Cerebellar cortex (tissue), 1 donor: Measurements from ENCODE around the gene ROBO1.
"Not testable (repeated sequence)": the region's sequence is repeated elsewhere in the genome, so short reads cannot be mapped to it uniquely, and the experiment has no call there.

Source experiments
- DNase-seq: peaks from one replicate; pipeline ENCODE4 v3.0.0-alpha.2; 2015; ENCODE audit warnings: low spot score

Gene ROBO1

DNA sequence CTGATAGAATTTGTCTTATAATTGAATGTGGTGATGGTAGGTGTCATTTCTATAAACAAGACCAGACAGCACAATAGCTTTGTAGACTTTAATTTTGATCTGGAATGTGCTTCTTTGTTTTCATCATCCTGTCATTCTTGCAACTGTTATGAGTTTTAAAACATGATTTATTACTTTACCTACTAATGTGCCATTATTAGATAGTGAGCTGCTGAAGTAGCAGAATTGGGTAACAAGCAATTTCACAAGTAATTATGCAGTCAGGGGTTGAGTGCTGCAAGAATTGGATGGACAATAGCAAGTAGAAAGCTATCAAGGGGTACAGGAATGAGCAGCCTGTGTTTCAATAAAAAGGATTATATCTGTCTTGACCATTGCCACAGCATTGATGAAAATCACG is 975.6 kb downstream of the ROBO1 start:
- no peak for DNase-seq

DNA sequence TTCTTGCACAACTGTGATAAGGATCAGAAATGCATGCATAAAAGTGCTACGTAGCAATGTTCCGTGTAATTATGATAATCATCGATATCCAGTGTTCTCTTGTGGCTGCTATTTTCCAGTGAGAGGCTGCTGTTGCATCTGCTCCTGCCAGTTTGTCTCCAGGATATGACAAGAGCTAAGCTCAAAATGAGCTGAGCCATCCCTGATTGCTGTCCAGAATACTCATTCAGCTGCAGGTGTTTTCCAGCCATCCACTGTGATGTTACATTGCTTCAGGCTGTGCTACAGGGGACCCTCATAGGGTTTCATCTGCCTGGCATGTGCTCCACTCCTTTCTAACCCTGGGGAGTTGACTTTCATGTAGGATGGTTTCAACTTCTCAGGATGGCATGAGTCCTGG is 976.0 kb downstream of the ROBO1 start:
- DNase-seq, result peak; percentile 6

DNA sequence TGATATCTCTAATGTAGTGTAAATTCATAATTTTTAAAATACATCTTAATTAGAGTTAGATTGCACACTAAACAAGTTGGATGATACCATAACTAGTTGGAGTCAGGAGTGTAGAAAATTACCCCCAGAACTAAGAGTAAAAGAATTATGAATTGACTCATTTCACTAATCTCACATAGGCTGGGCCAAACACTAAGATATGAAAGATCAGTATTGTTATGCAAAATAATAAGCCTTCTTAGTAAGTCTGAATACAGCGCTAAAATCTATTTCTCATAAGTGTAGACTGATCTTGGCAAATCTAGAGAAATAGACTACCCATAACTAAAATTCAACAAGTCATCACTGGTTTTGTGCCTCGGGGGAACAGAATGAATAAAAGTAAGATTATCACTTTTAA is 979.0 kb downstream of the ROBO1 start:
- no peak for DNase-seq

DNA sequence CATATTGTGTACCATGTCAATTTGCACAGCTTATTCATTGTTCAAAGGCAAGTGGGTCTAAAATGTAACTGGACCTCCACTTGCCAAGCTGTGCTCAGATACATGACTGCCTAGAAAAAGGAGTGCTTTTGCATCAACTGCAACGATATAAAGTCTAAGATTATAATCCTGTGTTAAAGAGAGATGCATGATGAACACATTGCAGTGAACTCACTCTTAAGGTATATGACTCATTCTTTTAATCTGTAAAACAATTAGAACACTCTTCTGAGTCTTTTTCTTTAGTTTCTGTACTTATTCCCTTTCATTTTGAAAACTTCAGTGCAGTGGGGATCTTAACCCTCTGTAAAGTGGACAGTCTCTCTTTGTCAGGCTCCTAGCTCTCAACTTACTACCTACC is 982.8 kb downstream of the ROBO1 start:
- DNase-seq, result no peak

DNA sequence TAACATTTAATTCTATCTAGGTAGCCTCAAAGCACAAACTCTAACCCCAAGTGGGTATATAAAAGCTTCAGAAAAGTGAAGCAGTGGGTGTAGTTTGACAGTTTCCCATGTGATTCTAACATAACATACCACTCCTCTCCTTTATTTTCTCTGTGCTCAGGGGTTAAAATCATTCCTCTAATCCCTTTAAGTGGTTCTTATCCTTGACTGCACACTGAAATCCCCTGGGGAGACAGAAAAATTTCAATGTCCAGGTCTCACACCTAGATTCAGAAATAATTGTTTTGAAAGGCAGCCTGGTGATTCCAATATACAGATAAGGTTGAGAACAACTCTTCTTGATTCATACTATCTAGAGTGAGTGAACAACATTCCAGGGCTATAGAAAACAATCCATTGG is 986.4 kb downstream of the ROBO1 start:
- DNase-seq, result no peak

DNA sequence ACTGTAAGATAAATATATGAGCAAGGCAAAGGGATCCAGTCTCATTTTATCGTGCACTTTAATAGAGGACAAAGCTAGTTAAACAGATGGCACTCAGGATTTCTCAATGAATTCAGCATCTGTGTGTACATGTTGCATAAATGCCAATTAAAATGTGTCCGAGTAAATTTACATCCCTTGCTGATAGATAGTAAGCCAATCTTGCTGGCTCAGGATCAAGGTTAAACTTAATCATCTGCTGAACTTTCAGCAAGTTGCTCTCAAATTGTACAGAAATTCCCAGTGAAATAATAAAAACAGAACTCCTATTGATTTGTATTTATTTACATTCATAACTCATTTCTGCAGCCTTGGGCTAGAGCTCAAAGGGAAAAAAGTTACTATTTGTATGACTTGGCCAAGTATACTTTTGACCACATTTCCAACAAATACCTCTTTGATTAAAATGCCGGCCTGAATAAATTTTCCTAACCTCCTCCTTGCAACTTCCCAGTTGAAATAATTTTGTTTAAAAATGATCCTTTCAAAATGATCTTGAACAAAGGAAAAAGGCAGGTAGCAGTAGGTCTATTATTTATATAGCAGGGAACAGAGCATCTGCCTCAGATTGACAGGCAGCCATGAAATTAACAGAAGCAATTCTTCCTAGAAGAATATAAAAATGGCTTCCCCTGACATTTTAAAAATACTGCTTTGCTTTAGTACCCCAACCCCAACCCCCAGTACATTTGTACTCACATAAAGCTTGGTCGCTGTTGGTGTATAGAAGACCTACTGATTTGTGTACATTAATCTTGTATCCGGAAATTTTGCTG is 1001.9 kb downstream of the ROBO1 start:
- DNase-seq, result peak; percentile 33

DNA sequence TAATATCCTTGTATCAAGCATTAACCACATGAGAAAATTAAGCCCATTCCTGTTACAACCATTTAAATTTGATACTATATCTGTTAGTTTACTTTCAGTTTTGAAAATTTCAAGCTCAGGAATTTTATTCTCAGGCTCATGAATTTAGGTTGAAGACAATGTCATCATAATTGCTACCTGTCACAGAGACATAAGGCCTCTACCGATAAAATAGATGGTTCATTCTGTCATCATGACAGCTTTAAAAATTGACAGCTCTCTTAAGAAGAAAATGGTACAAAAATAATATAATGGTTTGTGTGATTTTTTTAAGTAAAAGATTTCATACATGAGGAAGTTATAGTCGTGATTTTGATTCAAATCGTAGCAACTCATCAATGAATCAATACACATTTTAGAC is 1003.2 kb downstream of the ROBO1 start:
- no peak for DNase-seq

DNA sequence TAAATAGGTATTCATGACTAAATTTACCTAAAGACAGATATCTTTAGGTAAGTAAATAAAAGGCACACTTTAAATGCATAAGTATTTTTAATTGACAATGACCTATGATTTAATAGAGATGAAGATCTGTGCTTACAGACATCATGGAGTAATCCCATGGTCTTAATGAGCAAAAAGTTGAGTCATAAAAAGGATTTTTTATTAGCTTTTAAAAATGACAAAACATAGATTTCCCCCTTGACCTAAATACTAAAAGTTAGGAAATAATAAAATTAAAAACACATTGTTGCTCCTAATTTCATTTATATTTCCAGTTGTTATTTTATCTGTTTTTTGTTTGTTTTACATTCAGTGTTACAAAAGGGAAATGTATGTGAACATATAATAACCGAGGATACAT is 1005.7 kb downstream of the ROBO1 start:
- DNase-seq, result no peak

DNA sequence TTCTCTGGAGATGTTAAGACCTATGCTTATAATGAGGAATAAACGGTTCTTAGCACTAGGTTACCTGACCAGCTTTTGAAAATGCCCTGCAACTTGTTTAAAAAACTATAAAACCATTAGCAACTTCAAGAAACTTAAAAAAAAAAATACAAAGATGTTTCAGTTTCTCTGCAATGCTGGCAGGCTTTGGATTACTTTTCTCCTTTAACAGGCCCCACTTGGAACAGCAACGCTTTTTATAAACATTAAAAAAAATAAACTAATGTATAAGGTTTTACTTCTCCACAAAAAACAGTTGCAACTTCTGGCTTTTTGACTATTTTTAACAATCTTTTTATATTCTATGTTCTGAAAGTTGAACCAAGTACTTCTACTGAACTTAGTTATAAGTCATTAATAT is 1006.7 kb downstream of the ROBO1 start:
- no peak for DNase-seq

DNA sequence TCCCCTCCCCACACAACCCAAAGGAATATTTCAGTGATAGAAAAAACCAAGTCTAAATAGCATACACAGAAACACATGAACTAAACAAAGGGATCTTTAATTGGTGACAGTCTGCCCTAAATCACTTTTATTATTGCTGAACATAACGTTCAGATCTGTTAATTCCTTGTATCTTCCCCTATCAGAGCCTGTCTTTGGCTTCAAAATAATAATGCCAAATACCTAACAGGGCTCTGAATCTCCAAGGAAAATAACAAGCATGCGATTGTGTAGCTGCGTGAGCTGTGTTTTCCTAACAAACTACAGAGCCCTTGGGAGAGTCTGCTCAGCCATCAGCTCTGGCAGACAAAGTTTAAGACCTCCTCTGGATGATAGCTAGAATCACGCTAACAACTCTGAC is 1010.1 kb downstream of the ROBO1 start:
- no peak for DNase-seq

DNA sequence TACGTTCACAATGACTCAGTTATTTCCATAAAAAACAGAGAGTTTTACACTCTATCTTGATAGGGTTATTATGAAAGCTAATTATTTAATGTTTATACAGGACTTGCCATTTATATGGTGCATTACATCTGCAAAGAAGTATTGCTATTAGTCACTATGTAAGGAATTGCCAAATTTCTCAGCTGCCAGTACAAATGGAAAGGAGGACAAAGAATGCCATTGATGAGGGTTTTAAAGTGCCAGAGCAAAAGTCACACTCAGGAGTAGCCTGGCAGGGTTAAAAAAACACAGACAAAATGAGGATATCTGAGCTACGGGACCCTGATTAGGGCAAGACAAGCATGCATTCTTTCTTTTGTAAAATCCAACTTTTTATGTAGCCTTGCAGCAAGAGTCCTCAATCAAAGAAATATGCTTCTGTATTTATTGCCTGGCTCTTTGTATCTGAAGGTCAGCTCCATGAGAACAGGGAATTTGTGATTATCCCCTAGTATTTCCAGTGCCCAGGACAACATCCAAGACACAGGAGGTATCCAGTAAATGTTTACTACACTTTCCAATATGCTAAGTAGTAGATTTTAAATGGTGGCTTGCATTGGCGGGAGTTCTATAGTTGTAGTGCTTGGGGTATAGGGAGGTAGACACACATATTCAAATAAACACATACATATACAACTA is 1013.6 kb downstream of the ROBO1 start:
- no peak for DNase-seq

DNA sequence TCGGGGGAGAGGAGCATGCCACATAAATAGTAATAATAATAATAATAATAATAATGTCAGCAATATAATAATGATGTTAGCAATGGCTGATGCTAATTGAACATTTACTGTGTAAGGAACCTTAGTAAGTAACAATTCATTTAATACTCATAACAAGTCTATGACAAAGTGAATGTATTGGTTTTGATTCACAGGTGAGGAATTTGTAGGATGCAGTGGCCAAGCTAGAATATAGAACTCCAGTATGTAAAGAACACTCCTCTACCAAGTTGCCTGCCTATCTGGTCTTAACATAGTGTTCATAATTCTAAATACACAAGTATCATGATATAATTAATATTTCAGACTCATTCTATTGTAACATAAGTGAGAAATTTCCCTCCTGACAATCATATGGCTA is 1016.5 kb downstream of the ROBO1 start:
- no peak for DNase-seq

DNA sequence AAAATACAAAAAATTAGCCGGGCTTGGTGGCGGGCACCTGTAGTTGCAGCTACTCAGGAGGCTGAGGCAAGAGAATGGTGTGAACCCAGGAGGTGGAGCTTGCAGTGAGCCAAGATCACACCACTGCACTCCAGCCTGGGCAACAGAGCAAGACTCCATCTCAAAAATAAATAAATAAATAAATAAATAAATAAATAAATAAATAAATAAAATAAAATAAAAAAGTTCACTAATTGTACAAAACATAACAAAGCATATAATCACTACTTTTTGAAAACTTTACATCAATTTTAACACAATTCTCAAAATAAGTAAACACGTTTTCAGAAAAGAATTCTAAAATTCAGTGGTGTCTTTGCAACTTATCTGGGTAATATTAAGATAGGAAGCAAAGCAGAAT is 1017.5 kb downstream of the ROBO1 start:
- not testable (repeated sequence) for DNase-seq

DNA sequence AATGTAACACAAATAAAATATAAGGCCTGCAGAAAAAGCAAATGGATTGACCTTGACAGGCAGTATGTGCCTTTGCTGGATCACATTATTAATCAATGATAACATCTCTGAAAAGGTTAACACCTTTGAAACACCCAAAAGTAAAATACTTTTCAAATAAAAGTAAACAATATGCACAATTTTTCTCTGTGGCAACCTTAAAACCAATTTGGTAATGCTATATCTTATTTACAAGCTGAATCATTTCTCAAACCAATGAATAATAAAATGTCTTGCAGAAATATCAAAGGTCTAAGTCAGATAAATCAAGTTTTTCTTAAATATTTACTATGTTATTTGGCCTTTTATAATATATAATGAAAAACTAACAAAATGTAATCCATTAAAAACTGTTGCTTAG is 1018.7 kb downstream of the ROBO1 start:
- DNase-seq, result no peak

DNA sequence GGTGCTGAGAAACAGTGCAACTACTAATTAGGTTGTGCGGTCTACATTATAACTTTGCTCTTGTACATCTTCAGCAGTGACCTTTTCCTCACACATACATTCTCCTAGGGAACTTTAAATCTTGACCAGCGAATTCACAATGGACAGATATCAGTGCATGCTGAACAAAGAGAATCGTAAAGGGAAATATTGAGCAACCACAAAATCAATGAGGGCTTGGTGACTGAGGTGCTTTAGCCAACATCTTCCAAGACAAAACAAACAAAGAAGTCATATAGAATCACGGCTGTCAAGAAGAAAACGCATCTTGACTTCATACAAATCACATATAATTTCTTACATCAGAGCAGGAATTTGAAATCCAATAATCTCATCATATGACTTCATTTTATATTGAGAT is 1022.0 kb downstream of the ROBO1 start:
- DNase-seq, result no peak

DNA sequence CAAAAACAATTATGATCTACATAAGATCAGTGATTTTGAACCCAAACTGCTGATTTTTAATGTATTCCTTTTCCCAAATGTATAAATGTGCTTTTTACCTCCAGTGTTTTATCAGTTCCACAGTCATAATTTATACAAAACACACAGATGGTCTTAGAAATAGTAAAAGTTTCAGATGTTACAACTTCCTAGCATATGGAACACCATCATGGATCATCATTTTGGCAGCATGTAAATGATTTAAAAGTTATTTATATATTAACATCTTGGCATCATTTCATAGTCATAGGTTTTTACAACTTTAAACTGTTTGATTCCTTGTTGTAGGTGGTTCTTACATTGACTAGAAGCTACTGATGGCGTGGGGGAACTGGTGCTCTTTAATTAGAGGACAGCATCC is 1025.3 kb downstream of the ROBO1 start:
- no peak for DNase-seq

DNA sequence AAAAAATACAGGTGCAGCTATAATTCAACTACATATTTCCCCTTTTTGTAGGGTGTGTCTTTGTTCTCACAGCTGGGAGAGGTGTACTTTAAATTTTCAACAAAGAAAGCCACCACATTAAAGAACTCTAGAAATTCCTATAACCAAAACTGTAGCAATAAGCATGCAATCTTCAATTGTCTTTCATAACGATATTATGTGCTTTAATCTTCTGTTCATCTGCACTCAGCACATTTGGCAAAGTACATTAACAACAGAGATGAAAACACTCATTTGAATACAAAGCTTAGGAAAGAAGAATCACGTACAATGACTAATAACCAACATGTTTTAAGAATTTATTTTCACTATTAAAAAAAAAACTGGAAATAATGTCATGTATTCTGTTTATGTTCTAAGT is 1025.8 kb downstream of the ROBO1 start:
- no peak for DNase-seq

DNA sequence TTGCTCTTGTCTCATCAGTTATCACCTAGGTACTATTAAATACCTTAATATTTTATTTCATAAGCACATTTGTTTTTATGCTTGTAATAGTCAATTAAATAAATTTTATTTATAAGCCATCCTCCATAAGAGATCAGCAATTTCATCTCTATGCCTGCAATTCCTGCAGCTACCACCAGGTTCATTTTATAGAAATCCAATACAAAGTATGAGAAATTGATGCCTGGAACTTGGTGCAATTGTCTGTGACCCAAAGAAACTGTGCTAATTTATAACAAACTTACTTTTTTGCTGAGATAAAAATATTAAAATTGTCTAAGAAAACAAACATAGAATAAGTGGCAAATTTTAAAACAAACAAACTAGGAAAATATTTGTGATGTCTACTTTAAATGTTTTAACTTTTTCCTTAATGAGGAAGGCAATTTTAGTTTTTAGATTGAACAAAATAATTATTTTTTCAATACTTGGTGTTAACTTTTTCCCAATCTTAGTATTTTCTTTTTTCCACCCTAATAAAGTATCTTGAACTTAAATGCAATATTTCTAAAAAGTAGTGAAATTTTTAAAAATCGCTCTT is 1026.6 kb downstream of the ROBO1 start:
- no peak for DNase-seq

DNA sequence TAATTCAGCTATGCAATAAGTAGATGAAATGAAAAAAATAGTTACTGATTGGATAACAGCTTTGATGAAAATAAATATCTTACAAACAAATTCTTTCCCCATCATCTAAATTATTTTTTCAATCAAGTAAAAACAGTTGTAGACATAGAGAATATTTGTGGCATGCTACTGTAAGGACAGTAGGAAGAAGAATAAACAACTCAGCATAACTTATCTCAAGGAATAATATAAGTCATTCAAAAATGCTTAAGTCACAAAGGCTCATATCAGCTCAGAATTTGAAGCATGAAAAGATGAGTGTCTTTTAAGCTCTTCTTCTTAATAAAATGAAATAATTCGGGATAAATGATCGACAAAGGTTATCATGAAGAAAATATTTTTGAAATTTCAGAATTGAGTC is 1029.0 kb downstream of the ROBO1 start:
- DNase-seq, result no peak

DNA sequence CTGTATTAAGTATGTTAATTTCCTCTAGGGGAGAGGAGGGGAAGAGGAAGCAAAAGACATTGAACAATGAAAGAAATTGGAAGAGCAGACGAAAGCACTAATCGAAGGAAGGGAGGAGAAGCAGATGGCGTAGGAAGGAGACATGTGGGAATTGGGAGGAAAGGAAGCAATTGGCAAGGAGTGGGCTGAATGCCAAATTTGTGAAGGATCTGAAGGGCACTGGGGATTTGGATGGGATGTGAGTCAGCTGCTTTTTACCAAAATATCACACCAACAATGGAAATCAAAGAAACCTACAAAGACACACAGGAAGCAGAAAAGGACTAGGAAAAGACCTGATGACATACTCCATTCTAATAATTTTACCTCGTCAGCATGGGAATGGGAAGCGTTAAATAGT is 1029.8 kb downstream of the ROBO1 start:
- peak; percentile 31 for DNase-seq

DNA sequence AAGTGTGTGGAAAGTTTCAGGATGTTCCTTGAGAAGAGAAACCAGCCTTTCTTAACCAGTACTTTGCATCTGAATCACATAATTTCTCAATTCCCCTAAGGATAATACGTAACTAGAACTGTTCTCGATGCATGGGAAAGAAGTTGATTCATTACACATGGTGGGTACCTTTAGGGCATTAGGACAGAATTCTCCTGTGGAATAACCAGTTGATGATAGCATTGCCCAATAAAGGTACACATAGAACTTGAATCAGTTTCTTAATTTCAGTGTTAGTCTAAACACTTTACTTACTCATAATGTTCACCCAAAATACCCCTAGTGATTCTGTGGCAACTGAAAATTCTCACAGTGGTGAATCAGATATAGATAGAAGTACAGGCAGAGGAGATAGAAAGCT is 1030.9 kb downstream of the ROBO1 start:
- no peak for DNase-seq

DNA sequence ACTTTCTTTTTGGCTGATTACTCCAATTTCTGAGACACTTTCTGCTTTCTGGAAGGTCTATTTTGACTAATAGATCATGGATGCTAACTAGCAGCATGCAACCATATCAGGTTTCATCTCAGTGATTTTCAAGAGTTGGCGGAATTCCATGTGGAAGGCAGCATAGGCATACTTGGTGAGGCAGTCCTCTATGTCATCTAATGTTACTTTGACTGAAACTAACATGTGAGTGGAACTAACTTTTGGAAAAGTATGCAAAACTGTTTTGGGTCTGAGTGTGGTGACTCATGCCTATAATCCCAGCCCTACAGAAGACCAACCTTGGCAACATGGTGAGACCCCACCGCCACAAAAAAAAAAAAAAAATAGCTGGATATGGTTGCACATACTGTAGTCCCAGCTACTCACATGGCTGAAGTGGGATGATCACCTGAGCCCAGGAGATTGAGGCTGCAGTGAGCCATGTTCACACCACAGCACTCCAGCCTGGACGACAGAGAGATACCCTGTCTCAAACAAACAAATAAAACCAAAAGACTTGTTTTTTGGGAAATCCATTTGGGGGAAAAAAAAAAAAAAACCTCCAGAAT is 1033.7 kb downstream of the ROBO1 start:
- DNase-seq, result no peak

DNA sequence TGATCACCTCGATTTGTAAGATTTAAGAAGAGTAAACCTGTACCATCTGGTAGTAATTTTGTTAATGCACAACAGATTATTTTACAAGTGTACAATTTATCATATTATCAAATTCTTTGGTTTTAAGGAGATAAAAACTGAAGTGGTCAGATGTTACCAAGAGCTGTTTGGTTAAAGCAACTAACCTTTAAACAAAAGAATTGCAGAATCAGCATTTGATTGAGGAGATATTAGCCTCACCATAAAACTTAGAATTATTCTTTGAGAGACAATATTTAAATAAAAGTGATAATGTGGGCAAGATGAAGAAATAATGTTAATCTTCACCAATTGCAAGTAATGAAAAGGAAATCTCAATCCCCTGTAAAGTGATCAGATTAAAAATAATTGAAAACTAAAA is 1034.9 kb downstream of the ROBO1 start:
- no peak for DNase-seq
